Stimulated activated CD8-positive, alpha-beta memory T cell treated with anti-CD3 and anti-CD28 coated beads, Interleukin-12 subunit alpha, Interleukin-12 subunit beta, amount 100 ng/mL, for 1 hour (primary cell): ENCODE results near the gene DMAP1.

ENCODE experiments used
- DNase-seq: peaks from one replicate; pipeline ENCODE4 v3.0.0-alpha.2; 2020; ENCODE audit warnings: low read depth

DMAP1 gene

DNA sequence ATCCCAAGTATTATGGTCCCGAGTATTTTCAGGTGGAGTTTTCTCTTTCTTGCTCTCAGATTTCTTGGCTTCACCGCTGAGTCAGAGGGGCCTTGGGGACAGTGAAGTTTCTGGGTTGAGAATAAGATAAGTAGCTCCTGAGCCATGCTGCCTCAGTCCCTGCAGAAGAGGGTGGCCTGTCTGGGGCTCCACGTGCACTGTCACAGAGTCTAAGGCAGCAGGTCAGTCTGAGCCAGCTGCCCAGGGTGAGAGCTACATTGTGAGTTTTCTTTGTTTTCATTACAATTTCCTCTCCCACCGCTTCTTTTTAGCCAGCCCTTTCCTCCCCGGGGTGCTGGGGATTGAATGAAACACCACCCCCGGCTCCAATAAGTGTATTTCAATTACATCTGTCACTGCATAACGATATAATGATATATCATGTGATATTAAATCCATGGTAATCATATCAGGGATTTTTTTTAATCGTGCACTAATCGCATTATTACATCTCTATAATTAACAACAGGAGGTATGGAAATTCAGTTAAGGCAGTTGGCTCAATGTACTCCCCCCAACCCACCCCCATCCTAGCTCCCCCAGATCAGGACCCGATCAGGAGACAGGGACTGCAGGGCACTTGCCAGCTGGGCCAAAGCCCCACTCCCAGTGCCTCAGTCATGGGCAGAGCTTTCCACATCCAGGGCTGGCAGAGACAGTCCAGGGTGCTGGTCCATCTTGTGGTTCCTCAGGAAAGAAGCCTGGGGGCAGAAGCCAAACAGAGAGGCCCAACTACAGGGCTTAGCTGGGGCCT, 43.7 kb downstream of the DMAP1 start:
- DNase-seq: no peak

GRCh38 chr1:44259090-44259489, 45.8 kb downstream of the DMAP1 start:
- no peak for DNase-seq

- DNase-seq: no peak
These were observed 47.5 kb downstream of the DMAP1 start for GRCh38 chr1:44260792-44261170.

- DNase-seq: no peak
These were observed 48.0 kb downstream of the DMAP1 start for GRCh38 chr1:44261171-44261817.

DNA sequence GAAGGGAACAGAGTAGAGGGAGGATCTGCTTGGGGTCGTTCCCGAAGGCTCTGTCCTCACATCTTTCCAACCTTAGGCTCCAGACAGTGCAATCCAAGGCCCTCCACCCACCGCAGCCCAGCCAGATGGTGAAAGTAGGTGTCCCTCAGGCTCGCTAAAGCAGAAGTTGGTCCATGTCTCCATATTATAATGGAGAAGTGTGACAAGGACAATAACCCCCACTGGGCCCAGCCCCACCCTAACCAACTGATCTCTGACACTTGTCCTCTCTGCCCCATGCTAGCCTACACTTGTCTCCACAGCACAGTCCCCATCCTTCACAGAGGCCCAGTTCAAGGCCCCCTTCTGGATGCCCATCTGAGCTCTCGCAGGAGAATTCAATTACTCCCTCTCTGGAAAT, 48.7 kb downstream of the DMAP1 start:
- no peak for DNase-seq

DNA sequence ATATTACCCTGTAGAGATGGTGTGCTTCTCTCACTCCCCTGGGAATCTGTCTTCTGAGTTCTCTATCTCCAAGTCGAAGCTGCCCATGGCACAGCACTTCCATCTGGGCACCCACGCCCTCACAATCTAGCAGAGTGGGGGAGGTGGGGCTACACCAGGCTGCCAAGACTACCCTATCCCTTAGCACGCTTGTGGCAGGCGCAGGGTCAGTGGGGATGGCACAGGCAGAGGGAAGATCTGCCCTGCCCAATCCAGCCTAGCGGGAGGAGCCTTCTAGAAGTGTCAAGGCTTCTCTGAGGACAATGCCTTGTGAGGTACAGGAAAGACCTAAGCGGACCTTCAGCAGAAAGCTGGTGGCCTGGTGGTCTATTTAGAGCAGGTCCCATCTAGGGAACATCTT, 49.1 kb downstream of the DMAP1 start:
- DNase-seq: no peak

DNA sequence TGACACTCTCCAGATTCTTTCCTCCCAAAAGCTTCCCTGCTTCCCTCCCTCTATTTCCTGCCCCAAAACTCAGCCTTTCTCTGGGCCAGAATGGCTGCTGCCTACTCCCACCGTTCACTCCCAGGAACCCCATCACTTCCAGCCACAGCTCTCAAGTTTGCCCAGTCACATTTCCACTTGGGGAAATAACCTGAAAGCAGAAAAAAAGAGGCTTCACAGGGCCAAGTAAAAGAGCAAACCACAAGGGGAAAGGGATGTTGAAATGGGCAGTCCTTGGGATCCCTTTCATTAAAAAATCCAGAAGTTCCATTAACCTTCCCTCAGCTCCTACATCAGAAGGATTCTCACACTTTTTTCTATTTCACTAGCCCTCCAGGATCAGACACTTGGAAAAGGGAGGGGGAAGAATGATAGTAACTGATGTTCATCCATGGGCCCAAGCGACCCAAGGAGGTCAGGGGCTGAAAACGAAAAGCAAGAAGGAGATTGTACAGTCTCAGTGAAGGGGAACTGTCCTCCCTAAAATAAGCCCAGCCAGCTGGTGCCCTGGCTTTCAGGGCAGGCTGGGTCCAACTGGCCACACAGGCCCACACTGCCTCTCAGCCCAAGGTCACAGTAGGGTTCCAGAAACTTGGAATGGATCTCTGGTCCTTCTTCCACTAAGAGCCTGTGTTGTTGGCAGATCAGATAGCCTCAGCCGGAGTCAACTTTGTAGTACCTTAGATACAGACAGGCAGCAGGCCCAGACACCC, 49.7 kb downstream of the DMAP1 start:
- no peak for DNase-seq

DNA sequence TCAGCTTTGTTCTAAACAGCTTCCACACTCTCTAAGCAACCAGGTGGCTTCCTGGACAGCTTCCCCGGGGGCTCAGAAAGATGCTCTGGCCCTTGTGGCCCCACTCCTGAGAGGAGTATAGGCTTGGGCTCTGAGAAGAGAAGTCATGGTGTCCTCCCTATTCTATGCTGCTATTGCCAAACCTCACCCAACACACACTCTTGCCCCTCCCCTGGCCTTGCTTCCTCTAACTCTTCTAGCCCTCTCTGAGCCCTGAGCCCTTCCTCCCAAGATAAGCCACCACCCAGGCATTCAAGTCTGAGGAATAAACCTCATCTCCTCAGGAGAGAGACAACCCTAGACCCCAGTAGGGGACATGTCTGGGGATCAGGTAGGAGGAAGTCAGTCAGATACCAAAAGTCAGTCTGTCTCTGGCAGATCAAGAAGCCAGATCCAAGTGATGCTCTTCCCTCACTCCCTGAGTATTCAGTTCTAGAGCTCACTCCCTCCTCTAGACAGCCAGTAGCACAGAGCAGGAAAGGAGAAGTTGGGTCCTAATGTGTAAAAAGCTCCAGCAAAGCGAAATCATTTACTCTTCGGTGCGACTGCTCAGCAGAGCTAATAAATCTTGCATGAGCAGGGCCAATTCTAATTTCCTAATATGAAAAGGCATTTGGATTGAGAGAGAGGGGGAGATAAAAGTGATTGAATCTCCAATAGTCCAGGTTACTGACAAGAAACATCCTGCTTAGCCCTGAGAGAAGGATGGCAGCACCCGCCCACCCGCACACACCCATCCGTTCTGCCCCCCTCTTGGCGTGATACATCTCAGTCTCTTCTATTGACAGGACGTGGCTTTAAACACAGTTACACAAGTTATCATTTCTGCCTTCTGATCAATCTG, 50.5 kb downstream of the DMAP1 start:
- no peak for DNase-seq

- DNase-seq: no peak
These were observed 51.1 kb downstream of the DMAP1 start for GRCh38 chr1:44264451-44264771.

DNA sequence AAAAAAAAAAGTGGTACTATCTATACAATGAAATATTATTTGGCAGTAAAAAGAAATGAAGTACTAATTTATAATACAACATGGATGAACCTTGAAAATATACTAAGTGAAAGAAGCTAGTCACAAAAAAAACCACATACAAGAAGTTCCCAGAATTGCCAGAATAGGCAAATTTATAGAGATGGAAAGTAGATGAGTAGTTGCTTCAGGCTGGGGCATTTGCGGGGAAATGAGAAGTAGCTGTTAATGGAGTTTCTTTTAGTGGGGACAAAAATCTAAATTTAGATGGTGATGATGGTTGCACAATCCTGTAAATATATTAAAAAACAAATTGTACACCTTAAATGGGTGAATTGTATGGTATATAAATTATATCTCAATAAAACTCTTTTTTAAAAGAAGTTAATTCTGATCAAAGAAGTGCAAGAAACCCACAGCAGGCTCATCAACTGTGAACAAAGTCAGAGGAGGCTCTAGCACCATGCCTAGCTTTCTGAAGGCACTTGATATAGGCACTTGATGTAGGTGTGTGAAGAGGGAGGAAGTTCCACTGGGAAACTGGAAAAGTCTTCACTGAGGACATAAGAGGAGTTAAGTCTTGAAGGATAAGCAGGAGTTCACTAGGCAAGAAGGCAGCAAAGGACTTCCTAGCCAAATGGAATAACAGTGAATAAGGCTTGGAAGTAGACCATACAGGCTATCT, 52.5 kb downstream of the DMAP1 start:
- no peak for DNase-seq

- DNase-seq: no peak
These were observed 53.4 kb downstream of the DMAP1 start for GRCh38 chr1:44266400-44267344.

DNA sequence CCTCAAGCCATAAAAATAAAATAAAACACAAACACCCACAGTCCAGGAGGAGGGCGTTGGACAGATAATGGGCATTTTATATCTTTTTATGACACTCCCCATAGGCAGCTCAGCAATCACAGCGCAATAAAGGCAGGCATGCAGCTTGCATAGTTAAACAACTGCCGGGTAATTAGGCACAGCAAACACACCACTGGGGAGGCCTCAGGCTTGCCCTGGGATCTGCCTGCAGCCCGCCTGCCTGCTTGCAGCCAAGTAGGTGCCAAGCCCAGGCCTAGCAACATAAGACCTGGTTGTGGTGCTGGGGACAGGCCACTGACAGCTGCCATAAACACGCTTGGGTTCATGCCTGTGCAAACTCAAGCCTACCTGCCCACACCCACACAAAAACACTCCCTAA, 54.2 kb downstream of the DMAP1 start:
- no peak for DNase-seq

GRCh38 chr1:44268054-44268453, 54.8 kb downstream of the DMAP1 start:
- no peak for DNase-seq
